GM23338 (cell line): Measurements from ENCODE around the gene PDE4B. TPM values are rescaled to one million over a fixed set of nuclear protein-coding genes. Genes with fewer than 3 reads are reported as not detected.

Source experiments
- ATAC-seq: fragments of 200-7000 bp; cut with Tn5 transposase; 3 replicates; pipeline ENCODE4 v1.9.1; 2020
- DNase-seq: peaks from one replicate; pipeline ENCODE4 v3.0.0-alpha.2; 2015; ENCODE audit warnings: low spot score
- H2AFZ ChIP-seq: fragments of 200-600 bp; sonication (generic); 2 replicates; pipeline ENCODE4 v1.8.0; 2016; ENCODE audit warnings: antibody characterized with exemption, mild to moderate bottlenecking, moderate library complexity
- H3F3A ChIP-seq: fragments of 200-600 bp; sonication (generic); replicated peaks from 2 replicates; pipeline ENCODE4 v1.8.0; 2017; ENCODE audit warnings: antibody characterized with exemption, mixed run types, low read depth
- H3K27ac ChIP-seq: fragments of 200-600 bp; sonication (generic); 2 replicates; pipeline ENCODE4 v1.6.1; 2016; ENCODE audit warnings: low read depth
- H3K27me3 ChIP-seq: fragments of 200-600 bp; sonication (generic); 2 replicates; pipeline ENCODE4 v1.8.0; 2016; ENCODE audit warnings: mild to moderate bottlenecking, mixed run types, moderate library complexity; ENCODE audit not compliant: insufficient read depth
- H3K36me3 ChIP-seq: fragments of 200-600 bp; sonication (generic); 2 replicates; pipeline ENCODE4 v1.8.0; 2016; ENCODE audit warnings: mild to moderate bottlenecking; ENCODE audit not compliant: insufficient read depth
- H3K4me1 ChIP-seq: fragments of 200-600 bp; sonication (generic); 2 replicates; pipeline ENCODE4 v1.8.0; 2016; ENCODE audit warnings: mild to moderate bottlenecking, moderate library complexity; ENCODE audit not compliant: insufficient read depth
- H3K4me2 ChIP-seq: fragments of 200-600 bp; sonication (generic); 2 replicates; pipeline ENCODE4 v1.7.1; 2017; ENCODE audit warnings: mixed run types
- H3K4me3 ChIP-seq: fragments of 200-600 bp; sonication (generic); 2 replicates; pipeline ENCODE4 v1.6.1; 2016; ENCODE audit warnings: mixed run types
- H3K79me2 ChIP-seq: fragments of 200-600 bp; sonication (generic); replicated peaks from 2 replicates; pipeline ENCODE4 v1.8.0; 2017; ENCODE audit warnings: mild to moderate bottlenecking; ENCODE audit not compliant: insufficient read depth
- H3K9me2 ChIP-seq: fragments of 200-600 bp; sonication (generic); 2 replicates; pipeline ENCODE4 v1.8.0; 2017; ENCODE audit not compliant: insufficient read depth
- H4K20me1 ChIP-seq: fragments of 200-600 bp; sonication (generic); replicated peaks from 2 replicates; pipeline ENCODE4 v1.8.0; 2017; ENCODE audit warnings: mild to moderate bottlenecking; ENCODE audit not compliant: insufficient read depth
- H3K27ac Mint-ChIP-seq: 2 replicates; pipeline ENCODE4 v1.8.0; 2020; ENCODE audit warnings: inconsistent platforms, mild to moderate bottlenecking, moderate library complexity, mixed read lengths
- H3K27me3 Mint-ChIP-seq: 3 replicates; pipeline ENCODE4 v1.8.0; 2022; ENCODE audit warnings: low read depth, mild to moderate bottlenecking, moderate library complexity, mixed read lengths, inconsistent platforms; ENCODE audit not compliant: insufficient read depth, poor library complexity
- H3K36me3 Mint-ChIP-seq: 3 replicates; pipeline ENCODE4 v1.8.0; 2021; ENCODE audit warnings: low read depth, mild to moderate bottlenecking, inconsistent platforms, moderate library complexity, mixed read lengths
- H3K4me1 Mint-ChIP-seq: 3 replicates; pipeline ENCODE4 v1.8.0; 2020; ENCODE audit warnings: mild to moderate bottlenecking, inconsistent platforms, mixed read lengths
- H3K4me3 Mint-ChIP-seq: 3 replicates; pipeline ENCODE4 v1.8.0; 2021; ENCODE audit warnings: moderate library complexity, mild to moderate bottlenecking, inconsistent platforms, mixed read lengths
- H3K9me3 Mint-ChIP-seq: 3 replicates; pipeline ENCODE4 v1.8.0; 2020; ENCODE audit warnings: moderate library complexity, mild to moderate bottlenecking, inconsistent platforms, mixed read lengths
- CTCF ChIP-seq, 2 experiments: fragments of 200-600 bp in 1 of 2; sonication (generic) in 1 of 2; conservative IDR thresholded peaks; 2 replicates each; pipeline versions ENCODE4 v1.5.1 to v1.6.1; 2016 to 2017; ENCODE audit warnings: antibody characterized with exemption in 2 of 2, low read depth in 2 of 2, mild to moderate bottlenecking in 2 of 2, moderate library complexity in 1 of 2
- EZH2 ChIP-seq: fragments of 200-600 bp; sonication (generic); IDR thresholded peaks from one replicate; pipeline ENCODE4 v1.8.0; 2017; ENCODE audit warnings: antibody characterized with exemption, mild to moderate bottlenecking, low read depth; ENCODE audit not compliant: unreplicated experiment
- EZH2phosphoT487 ChIP-seq: fragments of 200-600 bp; sonication (generic); IDR thresholded peaks from one replicate; pipeline ENCODE4 v1.8.1; 2018; ENCODE audit warnings: antibody characterized with exemption; ENCODE audit not compliant: unreplicated experiment
- JUNB ChIP-seq: IDR thresholded peaks from one replicate; pipeline ENCODE4 v1.6.1; 2016; ENCODE audit warnings: antibody characterized with exemption; ENCODE audit not compliant: unreplicated experiment
- NANOG ChIP-seq: IDR thresholded peaks from 2 replicates; pipeline ENCODE4 v1.6.1; 2016; ENCODE audit warnings: antibody characterized with exemption, borderline replicate concordance
- POLR2AphosphoS5 ChIP-seq: IDR thresholded peaks from 2 replicates; pipeline ENCODE4 v1.6.1; 2016; ENCODE audit warnings: antibody characterized with exemption, low read depth
- STAT1 ChIP-seq: IDR thresholded peaks from one replicate; pipeline ENCODE4 v1.6.1; 2016; ENCODE audit warnings: antibody characterized with exemption; ENCODE audit not compliant: unreplicated experiment
- ZNF114 ChIP-seq: fragments of 250-450 bp; sonication (Bioruptor Pico); IDR thresholded peaks from 2 replicates; pipeline ENCODE4 v1.5.0; 2020; ENCODE audit warnings: mild to moderate bottlenecking, moderate library complexity
- ZNF331 ChIP-seq: fragments of 250-450 bp; sonication (Bioruptor Pico); IDR thresholded peaks from 2 replicates; pipeline ENCODE4 v1.5.0; 2020; ENCODE audit warnings: low read depth, mild to moderate bottlenecking, moderate library complexity
- polyA plus RNA-seq: library from polyadenylated mRNA; unstranded; fragments of >200 nt; fragmentation: Nextera tagmentation; extraction: Ambion mirVana; gene quantifications from 2 replicates; pipeline ENCODE4 v1.2.1, GENCODE V29; 2016
- total RNA-seq: library from RNA; depleted of rRNA; stranded (reverse); fragments of >200 nt; shearing (Covaris generic); gene quantifications from 2 replicates; pipeline ENCODE4 v1.2.3, GENCODE V29; 2014
- TF ChIP-seq, protein P1 (sequence below): fragments of 250-450 bp; sonication (Bioruptor Pico); IDR thresholded peaks from 2 replicates; pipeline ENCODE4 v1.5.0; 2020; ENCODE audit warnings: mild to moderate bottlenecking, moderate library complexity

Gene PDE4B
- total and polyA plus RNA-seq, 2 experiments from 2014 or later, result 14.0 to 25.6 TPM

GRCh38 chr1:65814752-65815151, 22.1 kb downstream of the PDE4B start:
- no peaks in the 10 kb centered on the region for H3K36me3 ChIP-seq
- peaks cover 10% of the 10 kb centered on the region for H3K4me1 Mint-ChIP-seq
- no peak overlapping the region for H2AFZ ChIP-seq
- no peak for ATAC-seq
- no peaks in the 10 kb centered on the region for H3K27me3 Mint-ChIP-seq
- H3K27ac Mint-ChIP-seq, result no peak overlapping the region
- H3K4me2 ChIP-seq, result no peak overlapping the region
- H3K36me3 Mint-ChIP-seq, result no peaks in the 10 kb centered on the region
- no peak for DNase-seq
- H3K79me2 ChIP-seq, result no peaks in the 10 kb centered on the region
- TF ChIP-seq, protein P1, sequence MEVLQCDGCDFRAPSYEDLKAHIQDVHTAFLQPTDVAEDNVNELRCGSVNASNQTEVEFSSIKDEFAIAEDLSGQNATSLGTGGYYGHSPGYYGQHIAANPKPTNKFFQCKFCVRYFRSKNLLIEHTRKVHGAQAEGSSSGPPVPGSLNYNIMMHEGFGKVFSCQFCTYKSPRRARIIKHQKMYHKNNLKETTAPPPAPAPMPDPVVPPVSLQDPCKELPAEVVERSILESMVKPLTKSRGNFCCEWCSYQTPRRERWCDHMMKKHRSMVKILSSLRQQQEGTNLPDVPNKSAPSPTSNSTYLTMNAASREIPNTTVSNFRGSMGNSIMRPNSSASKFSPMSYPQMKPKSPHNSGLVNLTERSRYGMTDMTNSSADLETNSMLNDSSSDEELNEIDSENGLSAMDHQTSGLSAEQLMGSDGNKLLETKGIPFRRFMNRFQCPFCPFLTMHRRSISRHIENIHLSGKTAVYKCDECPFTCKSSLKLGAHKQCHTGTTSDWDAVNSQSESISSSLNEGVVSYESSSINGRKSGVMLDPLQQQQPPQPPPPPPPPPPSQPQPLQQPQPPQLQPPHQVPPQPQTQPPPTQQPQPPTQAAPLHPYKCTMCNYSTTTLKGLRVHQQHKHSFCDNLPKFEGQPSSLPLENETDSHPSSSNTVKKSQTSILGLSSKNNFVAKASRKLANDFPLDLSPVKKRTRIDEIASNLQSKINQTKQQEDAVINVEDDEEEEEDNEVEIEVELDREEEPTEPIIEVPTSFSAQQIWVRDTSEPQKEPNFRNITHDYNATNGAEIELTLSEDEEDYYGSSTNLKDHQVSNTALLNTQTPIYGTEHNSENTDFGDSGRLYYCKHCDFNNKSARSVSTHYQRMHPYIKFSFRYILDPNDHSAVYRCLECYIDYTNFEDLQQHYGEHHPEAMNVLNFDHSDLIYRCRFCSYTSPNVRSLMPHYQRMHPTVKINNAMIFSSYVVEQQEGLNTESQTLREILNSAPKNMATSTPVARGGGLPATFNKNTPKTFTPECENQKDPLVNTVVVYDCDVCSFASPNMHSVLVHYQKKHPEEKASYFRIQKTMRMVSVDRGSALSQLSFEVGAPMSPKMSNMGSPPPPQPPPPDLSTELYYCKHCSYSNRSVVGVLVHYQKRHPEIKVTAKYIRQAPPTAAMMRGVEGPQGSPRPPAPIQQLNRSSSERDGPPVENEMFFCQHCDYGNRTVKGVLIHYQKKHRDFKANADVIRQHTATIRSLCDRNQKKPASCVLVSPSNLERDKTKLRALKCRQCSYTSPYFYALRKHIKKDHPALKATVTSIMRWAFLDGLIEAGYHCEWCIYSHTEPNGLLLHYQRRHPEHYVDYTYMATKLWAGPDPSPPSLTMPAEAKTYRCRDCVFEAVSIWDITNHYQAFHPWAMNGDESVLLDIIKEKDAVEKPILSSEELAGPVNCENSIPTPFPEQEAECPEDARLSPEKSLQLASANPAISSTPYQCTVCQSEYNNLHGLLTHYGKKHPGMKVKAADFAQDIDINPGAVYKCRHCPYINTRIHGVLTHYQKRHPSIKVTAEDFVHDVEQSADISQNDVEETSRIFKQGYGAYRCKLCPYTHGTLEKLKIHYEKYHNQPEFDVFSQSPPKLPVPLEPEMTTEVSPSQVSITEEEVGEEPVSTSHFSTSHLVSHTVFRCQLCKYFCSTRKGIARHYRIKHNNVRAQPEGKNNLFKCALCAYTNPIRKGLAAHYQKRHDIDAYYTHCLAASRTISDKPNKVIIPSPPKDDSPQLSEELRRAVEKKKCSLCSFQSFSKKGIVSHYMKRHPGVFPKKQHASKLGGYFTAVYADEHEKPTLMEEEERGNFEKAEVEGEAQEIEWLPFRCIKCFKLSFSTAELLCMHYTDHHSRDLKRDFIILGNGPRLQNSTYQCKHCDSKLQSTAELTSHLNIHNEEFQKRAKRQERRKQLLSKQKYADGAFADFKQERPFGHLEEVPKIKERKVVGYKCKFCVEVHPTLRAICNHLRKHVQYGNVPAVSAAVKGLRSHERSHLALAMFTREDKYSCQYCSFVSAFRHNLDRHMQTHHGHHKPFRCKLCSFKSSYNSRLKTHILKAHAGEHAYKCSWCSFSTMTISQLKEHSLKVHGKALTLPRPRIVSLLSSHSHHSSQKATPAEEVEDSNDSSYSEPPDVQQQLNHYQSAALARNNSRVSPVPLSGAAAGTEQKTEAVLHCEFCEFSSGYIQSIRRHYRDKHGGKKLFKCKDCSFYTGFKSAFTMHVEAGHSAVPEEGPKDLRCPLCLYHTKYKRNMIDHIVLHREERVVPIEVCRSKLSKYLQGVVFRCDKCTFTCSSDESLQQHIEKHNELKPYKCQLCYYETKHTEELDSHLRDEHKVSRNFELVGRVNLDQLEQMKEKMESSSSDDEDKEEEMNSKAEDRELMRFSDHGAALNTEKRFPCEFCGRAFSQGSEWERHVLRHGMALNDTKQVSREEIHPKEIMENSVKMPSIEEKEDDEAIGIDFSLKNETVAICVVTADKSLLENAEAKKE (CRISPR knock-in tag), result no peak
- TF ChIP-seq EZH2phosphoT487 (no peak), CTCF (conservative IDR thresholded peaks at IDR 0.05; ENCODE audit: low read depth in 2 of 2) (no peak), STAT1 (no peak), POLR2AphosphoS5 (no peak), JUNB (no peak), EZH2 (no peak), ZNF331 (CRISPR knock-in tag) (no peak), ZNF114 (CRISPR knock-in tag) (no peak), NANOG (no peak)
- H3K9me3 Mint-ChIP-seq, result no peaks in the 10 kb centered on the region
- no peaks in the 10 kb centered on the region for H4K20me1 ChIP-seq
- no peaks in the 10 kb centered on the region for H3F3A ChIP-seq
- no peak overlapping the region for H3K27ac ChIP-seq
- no peak overlapping the region for H3K4me3 ChIP-seq
- peaks cover 7% of the 10 kb centered on the region; the same call in 1 of the 2 replicates for H3K4me1 ChIP-seq
- no peaks in the 10 kb centered on the region for H3K27me3 ChIP-seq
- no peak overlapping the region for H3K4me3 Mint-ChIP-seq
- peaks cover 9% of the 10 kb centered on the region; the same call in 1 of the 2 replicates for H3K9me2 ChIP-seq
